GM19372 (cell line): ENCODE results near the gene TUBGCP3.
"Not testable (repeated sequence)": the region's sequence is repeated elsewhere in the genome, so short reads cannot be mapped to it uniquely, and the experiment has no call there.

Experiments
- ATAC-seq: cut with Tn5 transposase; IDR thresholded peaks from one replicate; pipeline ENCODE4 v1.9.1; 2021; ENCODE audit warnings: mild to moderate bottlenecking, low read depth, moderate library complexity; ENCODE audit not compliant: unreplicated experiment

The TUBGCP3 gene

GRCh38 chr13:112587764-112588489 is at the start of gene TUBGCP3:
TSS of gene TUBGCP3 (minus strand) at chr13:112588153. CDS start at chr13:112587980, 173 bp downstream.
- peak; percentile 72 for ATAC-seq

GRCh38 chr13:112637017-112637801 is 49.3 kb upstream of the TUBGCP3 start:
- no peak for ATAC-seq

GRCh38 chr13:112636401-112636975 is 48.5 kb upstream of the TUBGCP3 start:
- no peak for ATAC-seq

GRCh38 chr13:112635323-112635722 is 47.4 kb upstream of the TUBGCP3 start:
- ATAC-seq, result no peak

GRCh38 chr13:112634102-112634501 is 46.1 kb upstream of the TUBGCP3 start:
- no peak for ATAC-seq

- not testable (repeated sequence) for ATAC-seq
These were observed 42.3 kb upstream of the TUBGCP3 start for GRCh38 chr13:112630226-112630625.

- ATAC-seq, result no peak
These were observed 41.2 kb upstream of the TUBGCP3 start for GRCh38 chr13:112629161-112629560.

GRCh38 chr13:112627613-112628012 is 39.7 kb upstream of the TUBGCP3 start:
- not testable (repeated sequence) for ATAC-seq

- ATAC-seq, result no peak
These were observed 39.2 kb upstream of the TUBGCP3 start for GRCh38 chr13:112627161-112627560.

GRCh38 chr13:112626761-112627160 is 38.8 kb upstream of the TUBGCP3 start:
- no peak for ATAC-seq

GRCh38 chr13:112626124-112626523 is 38.2 kb upstream of the TUBGCP3 start:
- no peak for ATAC-seq

GRCh38 chr13:112625698-112626097 is 37.7 kb upstream of the TUBGCP3 start:
- no peak for ATAC-seq

GRCh38 chr13:112624602-112625430 is 36.9 kb upstream of the TUBGCP3 start:
- ATAC-seq, result no peak

- ATAC-seq, result no peak
These were observed 36.1 kb upstream of the TUBGCP3 start for GRCh38 chr13:112624040-112624439.

GRCh38 chr13:112623051-112623711 is 35.2 kb upstream of the TUBGCP3 start:
- ATAC-seq, result no peak

- ATAC-seq, result no peak
These were observed 34.4 kb upstream of the TUBGCP3 start for GRCh38 chr13:112622375-112622774.

GRCh38 chr13:112619730-112620631 is 32.0 kb upstream of the TUBGCP3 start:
- ATAC-seq, result no peak

- no peak for ATAC-seq
These were observed 30.5 kb upstream of the TUBGCP3 start for GRCh38 chr13:112618501-112618900.

- ATAC-seq, result no peak
These were observed 29.9 kb upstream of the TUBGCP3 start for GRCh38 chr13:112617754-112618375.
